Prostate gland (tissue), 2 donors: Measurements from ENCODE around the gene ZNFX1. TPM values are rescaled to one million over a fixed set of nuclear protein-coding genes. Genes with fewer than 3 reads are reported as not detected.

Source experiments
- DNase-seq: peaks from one replicate; pipeline ENCODE4 v3.0.0-alpha.2; 2019; ENCODE audit warnings: low spot score
- H3K27ac ChIP-seq, 2 donors: fragments of 200-600 bp; sonication (generic); 2 replicates each; pipeline ENCODE4 v1.5.1; 2017 to 2019
- H3K27me3 ChIP-seq: fragments of 200-600 bp; sonication (generic); replicated peaks from 2 replicates; pipeline ENCODE4 v1.5.1; 2019; ENCODE audit not compliant: insufficient read depth
- H3K36me3 ChIP-seq, 2 donors: fragments of 200-600 bp; sonication (generic); 1 replicate in 1 of 2; 2 replicates in 1 of 2; pipeline versions ENCODE4 v1.5.1 to v1.8.1; 2017 to 2019
- H3K4me1 ChIP-seq: fragments of 200-600 bp; sonication (generic); replicated peaks from 2 replicates; pipeline ENCODE4 v1.5.1; 2019
- H3K4me3 ChIP-seq, 2 donors: fragments of 200-600 bp; sonication (generic); 2 replicates each; pipeline ENCODE4 v1.5.1; 2017 to 2019
- H3K9me3 ChIP-seq: fragments of 200-600 bp; sonication (generic); 2 replicates; pipeline ENCODE4 v1.5.1; 2017
- POLR2A ChIP-seq: fragments of 450-650 bp; IDR thresholded peaks from one replicate; pipeline ENCODE4 v1.6.1; 2016; ENCODE audit warnings: antibody characterized with exemption, mild to moderate bottlenecking
- POLR2AphosphoS5 ChIP-seq: sonication (generic); formaldehyde crosslinking; IDR thresholded peaks from one replicate; pipeline ENCODE4 v1.6.1; 2017; ENCODE audit warnings: antibody characterized with exemption
- WGBS: methylation state at CpG from one replicate; pipeline ENCODE4 v1.1.5; 2018; 5-methylcytosine and 5-hydroxymethylcytosine counted together
- intact Hi-C: fragments of 100-400 bp; cut with DNase I; formaldehyde crosslinking; loops from one replicate; pipeline ENCODE4 v1.14.2; 2022
- total RNA-seq, 2 donors: library from RNA; depleted of rRNA; stranded (reverse); fragments of >200 nt; gene quantifications; one replicate each; pipeline ENCODE4 v1.1.0, GENCODE V29; 2016
- TF ChIP-seq, protein P1 (sequence below), 4 experiments: fragments of 200-600 bp in 2 of 4; fragments of 450-650 bp in 2 of 4; sonication (generic) in 2 of 4; IDR thresholded peaks; 1 replicate in 3 of 4; 2 replicates in 1 of 4; pipeline ENCODE4 v1.5.1; 2016 to 2019; ENCODE audit warnings: antibody characterized with exemption in 4 of 4, mild to moderate bottlenecking in 2 of 4, moderate library complexity in 2 of 4

ZNFX1 gene
- total RNA-seq, 2 donors from 2014 or later: 25.6 to 32.7 TPM

- 64% methylated on average over 6 of the region's 6 CpGs for WGBS
- H3K9me3 ChIP-seq: no peaks in the 10 kb centered on the region
- H3K4me1 ChIP-seq: no peaks in the 10 kb centered on the region
- no peak overlapping the region for H3K27ac ChIP-seq
- no peak overlapping the region for H3K4me3 ChIP-seq
- intact Hi-C loops: no loop called here
- DNase-seq: no peak
- H3K27me3 ChIP-seq: no peaks in the 10 kb centered on the region
- peaks cover 18 to 25% of the 10 kb centered on the region in 2 donors for H3K36me3 ChIP-seq
- TF ChIP-seq, protein P1, sequence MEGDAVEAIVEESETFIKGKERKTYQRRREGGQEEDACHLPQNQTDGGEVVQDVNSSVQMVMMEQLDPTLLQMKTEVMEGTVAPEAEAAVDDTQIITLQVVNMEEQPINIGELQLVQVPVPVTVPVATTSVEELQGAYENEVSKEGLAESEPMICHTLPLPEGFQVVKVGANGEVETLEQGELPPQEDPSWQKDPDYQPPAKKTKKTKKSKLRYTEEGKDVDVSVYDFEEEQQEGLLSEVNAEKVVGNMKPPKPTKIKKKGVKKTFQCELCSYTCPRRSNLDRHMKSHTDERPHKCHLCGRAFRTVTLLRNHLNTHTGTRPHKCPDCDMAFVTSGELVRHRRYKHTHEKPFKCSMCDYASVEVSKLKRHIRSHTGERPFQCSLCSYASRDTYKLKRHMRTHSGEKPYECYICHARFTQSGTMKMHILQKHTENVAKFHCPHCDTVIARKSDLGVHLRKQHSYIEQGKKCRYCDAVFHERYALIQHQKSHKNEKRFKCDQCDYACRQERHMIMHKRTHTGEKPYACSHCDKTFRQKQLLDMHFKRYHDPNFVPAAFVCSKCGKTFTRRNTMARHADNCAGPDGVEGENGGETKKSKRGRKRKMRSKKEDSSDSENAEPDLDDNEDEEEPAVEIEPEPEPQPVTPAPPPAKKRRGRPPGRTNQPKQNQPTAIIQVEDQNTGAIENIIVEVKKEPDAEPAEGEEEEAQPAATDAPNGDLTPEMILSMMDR (IDR thresholded peaks at IDR 0.05): no peak
- TF ChIP-seq POLR2AphosphoS5: no peak
- TF ChIP-seq POLR2A: no peak
These were observed 21.6 kb downstream of the ZNFX1 start for GRCh38 chr20:49256261-49256660.

GRCh38 chr20:49252556-49253350 is 25.1 kb downstream of the ZNFX1 start:
- WGBS: 79% methylated on average over 6 of the region's 6 CpGs
- H3K4me3 ChIP-seq: no peak overlapping the region
- H3K4me1 ChIP-seq: no peaks in the 10 kb centered on the region
- no peak overlapping the region for H3K27ac ChIP-seq
- intact Hi-C loops: no loop called here
- no peaks in the 10 kb centered on the region for H3K27me3 ChIP-seq
- H3K9me3 ChIP-seq: no peaks in the 10 kb centered on the region
- TF ChIP-seq, protein P1 (IDR thresholded peaks at IDR 0.05): no peak
- no peak for TF ChIP-seq POLR2AphosphoS5
- no peak for TF ChIP-seq POLR2A
- peaks cover 24 to 28% of the 10 kb centered on the region in 2 donors for H3K36me3 ChIP-seq
- DNase-seq: no peak

DNA sequence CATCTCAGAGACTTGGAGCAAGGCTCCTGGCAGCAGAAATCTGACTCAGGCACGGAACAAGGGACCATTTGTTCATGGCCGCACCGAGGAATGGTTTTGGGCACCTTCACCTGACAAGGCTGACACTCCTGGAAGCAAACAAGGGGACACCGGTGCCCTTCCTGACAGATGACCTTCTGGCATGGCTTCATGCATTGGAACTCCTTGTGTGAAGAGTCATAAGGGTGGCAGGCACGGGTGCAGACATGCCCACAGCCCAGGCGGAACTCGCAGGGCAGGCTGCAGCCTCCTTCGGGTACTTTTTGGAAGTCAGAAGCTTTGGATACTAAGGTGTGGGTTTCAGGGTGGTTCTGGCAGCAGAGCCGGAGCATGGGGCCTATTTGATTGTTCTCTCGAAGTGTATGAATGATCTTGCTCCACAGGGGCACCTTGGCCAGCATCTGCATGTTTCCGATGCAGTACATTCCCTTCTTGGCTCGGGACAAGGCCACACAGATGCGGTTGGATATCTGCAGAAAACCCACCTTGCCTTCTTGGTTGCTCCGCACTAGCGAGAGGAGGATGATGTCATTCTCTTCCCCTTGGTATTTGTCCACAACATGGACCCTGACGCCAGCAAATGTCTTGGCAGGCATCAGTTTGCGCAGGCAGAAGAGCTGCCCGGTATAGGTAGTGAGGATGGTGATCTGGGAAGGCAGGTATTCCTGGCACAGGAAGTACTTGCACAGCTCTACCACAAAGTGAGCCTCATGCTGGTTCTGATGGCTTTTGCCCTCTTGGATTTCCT is 28.8 kb downstream of the ZNFX1 start:
- H3K27me3 ChIP-seq: no peaks in the 10 kb centered on the region
- intact Hi-C loops: loop anchor here (5.0 to 10.0 kb wide), 2 partner anchors 73 to 286 kb away; no protein-coding TSS in a partner anchor
- TF ChIP-seq POLR2AphosphoS5 (no peak), POLR2A (no peak)
- TF ChIP-seq, protein P1 (IDR thresholded peaks at IDR 0.05): no peak
- H3K27ac ChIP-seq: no peak overlapping the region
- H3K4me3 ChIP-seq: no peak overlapping the region
- no peak for DNase-seq
- H3K9me3 ChIP-seq: no peaks in the 10 kb centered on the region
- H3K4me1 ChIP-seq: no peaks in the 10 kb centered on the region
- 56% methylated on average over 18 of the region's 18 CpGs for WGBS
- H3K36me3 ChIP-seq: peaks cover 20 to 24% of the 10 kb centered on the region in 2 donors

- H3K27ac ChIP-seq: no peak overlapping the region
- intact Hi-C loops: loop anchor here (5.0 to 10.0 kb wide), 2 partner anchors 74 to 286 kb away; no protein-coding TSS in a partner anchor
- no peaks in the 10 kb centered on the region for H3K4me1 ChIP-seq
- peaks cover 17 to 21% of the 10 kb centered on the region in 2 donors for H3K36me3 ChIP-seq
- 93% methylated on average over 10 of the region's 10 CpGs for WGBS
- no peaks in the 10 kb centered on the region for H3K9me3 ChIP-seq
- no peak for DNase-seq
- H3K27me3 ChIP-seq: no peaks in the 10 kb centered on the region
- H3K4me3 ChIP-seq: no peak overlapping the region
- TF ChIP-seq, protein P1 (IDR thresholded peaks at IDR 0.05): no peak
- TF ChIP-seq POLR2A (no peak), POLR2AphosphoS5 (no peak)
These were observed 29.6 kb downstream of the ZNFX1 start for GRCh38 chr20:49248301-49248700.
